CD14-positive monocyte (primary cell): Measurements from ENCODE around the gene NUDT22. TPM values are rescaled to one million over a fixed set of nuclear protein-coding genes. Genes with fewer than 3 reads are reported as not detected.

ENCODE experiments used
- DNase-seq, 3 donors: peaks; one replicate each; pipeline ENCODE4 v3.0.0-alpha.2; 2011 to 2022
- H2AFZ ChIP-seq: 2 replicates; pipeline ENCODE4 v1.6.0; 2012; ENCODE audit warnings: mild to moderate bottlenecking, low read depth, low read length, inconsistent platforms; ENCODE audit not compliant: insufficient read depth, poor library complexity, severe bottlenecking
- H3K27ac ChIP-seq, 2 donors: 1 replicate in 1 of 2; 2 replicates in 1 of 2; pipeline ENCODE4 v1.5.1; 2012 to 2013; ENCODE audit warnings: low read length in 2 of 2, control low read depth in 1 of 2, inconsistent platforms in 1 of 2, low read depth in 1 of 2, mild to moderate bottlenecking in 1 of 2
- H3K27me3 ChIP-seq, 2 donors: one replicate each; pipeline versions ENCODE4 v1.6.0 to v1.6.1; 2011 to 2013; ENCODE audit warnings: low read length in 2 of 2; ENCODE audit not compliant: control insufficient read depth in 2 of 2, insufficient read depth in 2 of 2
- H3K36me3 ChIP-seq, 2 donors: replicated peaks in 1 of 2; 1 replicate in 1 of 2; 2 replicates in 1 of 2; pipeline versions ENCODE4 v1.5.1 to v1.6.1; 2012 to 2013; ENCODE audit warnings: low read length in 2 of 2, control low read depth in 1 of 2, inconsistent platforms in 1 of 2, mild to moderate bottlenecking in 1 of 2; ENCODE audit not compliant: insufficient read depth in 2 of 2, control insufficient read depth in 1 of 2
- H3K4me1 ChIP-seq, 2 donors: 1 replicate in 1 of 2; 2 replicates in 1 of 2; pipeline versions ENCODE4 v1.5.1 to v1.6.1; 2012 to 2013; ENCODE audit warnings: low read length in 2 of 2, control low read depth in 1 of 2, inconsistent platforms in 1 of 2, mild to moderate bottlenecking in 1 of 2, moderate library complexity in 1 of 2; ENCODE audit not compliant: insufficient read depth in 2 of 2, control insufficient read depth in 1 of 2
- H3K4me2 ChIP-seq: replicated peaks from 2 replicates; pipeline ENCODE3; 2012; ENCODE audit warnings: low read length, moderate library complexity, mild to moderate bottlenecking; ENCODE audit not compliant: poor library complexity, severe bottlenecking; ENCODE audit errors: extremely low read depth
- H3K4me3 ChIP-seq, 3 experiments: fragments of 200-600 bp in 1 of 3; sonication (generic) in 1 of 3; replicated peaks in 1 of 3; 1 replicate in 2 of 3; 2 replicates in 1 of 3; pipeline ENCODE4 v1.5.1; 2011 to 2013; ENCODE audit warnings: low read length in 3 of 3, mild to moderate bottlenecking in 3 of 3, control low read depth in 2 of 3, low read depth in 2 of 3, inconsistent platforms in 1 of 3, moderate library complexity in 1 of 3
- H3K79me2 ChIP-seq: 2 replicates; pipeline ENCODE4 v1.6.0; 2012; ENCODE audit warnings: mild to moderate bottlenecking, control low read depth, inconsistent platforms, low read length, moderate library complexity; ENCODE audit not compliant: insufficient read depth
- H3K9ac ChIP-seq: 2 replicates; pipeline ENCODE4 v1.6.0; 2017; ENCODE audit warnings: low read length, mild to moderate bottlenecking; ENCODE audit not compliant: insufficient read depth, poor library complexity, severe bottlenecking
- H3K9me3 ChIP-seq, 2 donors: replicated peaks in 1 of 2; 1 replicate in 1 of 2; 2 replicates in 1 of 2; pipeline versions ENCODE4 v1.5.1 to v1.6.1; 2012 to 2013; ENCODE audit warnings: low read length in 2 of 2, control low read depth in 1 of 2; ENCODE audit not compliant: control insufficient read depth in 1 of 2, insufficient read depth in 1 of 2
- H4K20me1 ChIP-seq: 2 replicates; pipeline ENCODE4 v1.6.0; 2012; ENCODE audit warnings: mild to moderate bottlenecking, low read length, control low read depth, moderate library complexity; ENCODE audit not compliant: insufficient read depth
- H3K27ac Mint-ChIP-seq, 7 donors: one replicate each; pipeline ENCODE4 v1.8.0; 2020; ENCODE audit warnings: mild to moderate bottlenecking in 7 of 7, mixed read lengths in 7 of 7, moderate library complexity in 6 of 7, inconsistent platforms in 2 of 7
- H3K27me3 Mint-ChIP-seq, 3 donors: one replicate each; pipeline ENCODE4 v1.8.0; 2021 to 2022; ENCODE audit warnings: low read depth in 3 of 3, mild to moderate bottlenecking in 3 of 3, mixed read lengths in 3 of 3, moderate library complexity in 3 of 3, inconsistent platforms in 1 of 3
- H3K36me3 Mint-ChIP-seq, 2 donors: one replicate each; pipeline ENCODE4 v1.8.0; 2020; ENCODE audit warnings: mixed read lengths in 2 of 2, inconsistent platforms in 1 of 2, mild to moderate bottlenecking in 1 of 2
- H3K4me1 Mint-ChIP-seq: one replicate; pipeline ENCODE4 v1.8.0; 2020; ENCODE audit warnings: mild to moderate bottlenecking, mixed read lengths
- H3K4me3 Mint-ChIP-seq, 2 donors: one replicate each; pipeline ENCODE4 v1.8.0; 2020; ENCODE audit warnings: mild to moderate bottlenecking in 2 of 2, mixed read lengths in 2 of 2, moderate library complexity in 1 of 2
- H3K9me3 Mint-ChIP-seq, 7 donors: one replicate each; pipeline ENCODE4 v1.8.0; 2020 to 2022; ENCODE audit warnings: mixed read lengths in 7 of 7, mild to moderate bottlenecking in 6 of 7, moderate library complexity in 6 of 7, inconsistent platforms in 2 of 7
- CTCF ChIP-seq: fragments of 200-600 bp; IDR thresholded peaks from one replicate; pipeline ENCODE4 v1.8.0; 2022; ENCODE audit warnings: antibody characterized with exemption, mild to moderate bottlenecking
- WGBS: methylation state at CpG from one replicate; pipeline ENCODE4 v1.1.5; 2013; ENCODE audit warnings: missing lambda C conversion rate; ENCODE audit not compliant: insufficient coverage; 5-methylcytosine and 5-hydroxymethylcytosine counted together
- intact Hi-C, 2 donors: fragments of 100-400 bp; cut with micrococcal nuclease; formaldehyde crosslinking; loops; one replicate each; pipeline versions ENCODE4 v1.15.0 to v1.15.1; 2023
- polyA plus RNA-seq, 3 donors: library from polyadenylated mRNA; depleted of rRNA in 1 of 3; unstranded in 2 of 3; stranded (reverse) in 1 of 3; fragments of 300-500 nt in 2 of 3; fragments of >200 nt in 1 of 3; fragmentation: Illumina TruSeq in 2 of 3; gene quantifications; 1 replicate in 2 of 3; 2 replicates in 1 of 3; pipeline ENCODE4 v1.2.3, GENCODE V29; 2012 to 2021

The NUDT22 gene
- polyA plus RNA-seq, 3 donors = 47.9 to 86.1 (median 56.1) TPM

- no peak for TF ChIP-seq CTCF
- Mint-ChIP-seq H3K9me3 (peaks cover 0 to 8% (median 2%) of the 10 kb centered on the region in 7 donors), H3K4me1 (peaks cover 53% of the 10 kb centered on the region)
Measured at GRCh38 chr11:64229744-64230170, 3.7 kb downstream of the NUDT22 start.

DNA sequence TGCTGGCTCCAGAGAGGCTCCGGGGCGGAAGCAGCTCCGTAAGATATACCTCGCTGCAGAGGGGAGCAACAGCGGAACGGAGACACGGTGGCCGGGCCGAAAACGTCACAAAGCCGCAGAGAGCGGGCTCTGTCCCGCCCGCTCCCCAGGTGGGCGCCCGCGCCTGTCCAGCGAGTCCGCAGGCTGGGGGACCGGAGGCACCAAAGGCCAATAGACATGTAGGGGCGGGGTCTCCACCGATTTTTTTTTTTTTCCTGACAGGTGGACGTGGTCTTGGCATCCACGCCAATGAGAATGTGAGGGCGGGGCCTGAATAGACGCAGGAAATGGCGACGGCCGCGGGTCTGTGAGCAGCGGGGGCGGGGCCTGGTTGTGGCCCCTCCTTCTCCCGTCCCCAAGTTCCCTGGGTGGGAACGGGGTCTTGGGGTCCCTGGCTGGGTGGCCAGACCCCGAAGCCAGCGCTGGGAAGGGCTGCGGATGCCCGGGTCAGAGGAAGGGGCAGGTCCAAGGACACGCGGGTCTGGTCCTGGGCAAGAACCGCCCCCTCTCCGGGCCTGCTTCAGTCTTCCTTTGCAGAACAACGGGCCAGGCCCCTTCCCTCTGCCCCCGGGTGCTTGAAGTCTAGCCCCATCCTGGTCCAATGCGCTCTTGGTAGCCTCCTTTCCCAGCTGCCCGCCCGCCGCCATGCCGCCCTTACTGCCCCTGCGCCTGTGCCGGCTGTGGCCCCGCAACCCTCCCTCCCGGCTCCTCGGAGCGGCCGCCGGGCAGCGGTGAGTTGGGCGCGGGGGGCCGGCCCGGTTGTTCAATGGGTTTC lies 4.3 kb downstream of the NUDT22 start, which contains the start of gene DNAJC4:
TSS of gene DNAJC4 (plus strand) at position 378 of the 814 bp plus-strand sequence. CDS start at position 685, 307 bp downstream.
- Histone ChIP-seq H3K36me3 (no peaks in the 10 kb centered on the region), H3K4me1 (peaks cover 53 to 73% of the 10 kb centered on the region in 2 donors), H3K9ac (peak within 1 kb of the TSS; percentile 79), H3K79me2 (peaks cover 36% of the 10 kb centered on the region), H3K27ac (peak within 1 kb of the TSS; percentile 88 to 89), H3K4me2 (peak within 1 kb of the TSS; percentile 98), H3K27me3 (peaks cover 0 to 7% of the 10 kb centered on the region in 2 donors), H2AFZ (peak within 1 kb of the TSS; percentile 71), H3K9me3 (no peaks in the 10 kb centered on the region), H4K20me1 (peaks cover 1% of the 10 kb centered on the region), H3K4me3 (peak within 1 kb of the TSS; percentile 67 to 83 (median 82))
- H3K27ac Mint-ChIP-seq = peak within 1 kb of the TSS; percentile 87 to 96 (median 93)
- DNase-seq = peak; percentile 69 to 84 (median 82)
- under 1% methylated on average over 61 of the region's 62 CpGs for WGBS
- peak within 1 kb of the TSS; percentile 87 to 92 for H3K4me3 Mint-ChIP-seq
- no peak for TF ChIP-seq CTCF
- H3K36me3 Mint-ChIP-seq = peaks cover 6 to 28% of the 10 kb centered on the region in 2 donors
- H3K27me3 Mint-ChIP-seq = peaks cover 11 to 19% (median 16%) of the 10 kb centered on the region in 3 donors
- peaks cover 51% of the 10 kb centered on the region for H3K4me1 Mint-ChIP-seq
- intact Hi-C loops = no loop called here
- peaks cover 0 to 8% (median 2%) of the 10 kb centered on the region in 7 donors for H3K9me3 Mint-ChIP-seq

More at GRCh38 chr11:64229744-64230170, 3.7 kb downstream of the NUDT22 start:
- Histone ChIP-seq H2AFZ (peak overlapping the region; percentile 71), H3K27me3 (peaks cover 0 to 7% of the 10 kb centered on the region in 2 donors), H4K20me1 (peaks cover 7% of the 10 kb centered on the region), H3K4me2 (peak overlapping the region; percentile 98), H3K27ac (peak overlapping the region; percentile 88 to 89), H3K79me2 (peaks cover 38% of the 10 kb centered on the region), H3K9me3 (no peaks in the 10 kb centered on the region), H3K36me3 (no peaks in the 10 kb centered on the region), H3K4me1 (peaks cover 55 to 73% of the 10 kb centered on the region in 2 donors), H3K4me3 (peak overlapping the region; percentile 67 to 83 (median 82)), H3K9ac (peak overlapping the region; percentile 79)
- peaks cover 6 to 28% of the 10 kb centered on the region in 2 donors for H3K36me3 Mint-ChIP-seq
- intact Hi-C loops = no loop called here
- WGBS = 48% methylated on average over 8 of the region's 13 CpGs
- H3K4me3 Mint-ChIP-seq = peak overlapping the region; percentile 87 to 92
- DNase-seq = no peak
- peak overlapping the region; percentile 87 to 96 (median 93) for H3K27ac Mint-ChIP-seq
- H3K27me3 Mint-ChIP-seq = peaks cover 10 to 15% (median 14%) of the 10 kb centered on the region in 3 donors
